ENCODE measurements around the gene ECEL1. TPM values are rescaled to one million over a fixed set of nuclear protein-coding genes. Genes with fewer than 3 reads are reported as not detected.
"Not testable (repeated sequence)": the region's sequence is repeated elsewhere in the genome, so short reads cannot be mapped to it uniquely, and the experiment has no call there.

ECEL1 gene
- total RNA-seq, 2 experiments from 2014 or later: not detected

GRCh38 chr2:232456296-232457120, 31.1 kb downstream of the ECEL1 start:
- CTCF ChIA-PET: no interaction called here
- DNase-seq: no peak
- ATAC-seq: no peak

DNA sequence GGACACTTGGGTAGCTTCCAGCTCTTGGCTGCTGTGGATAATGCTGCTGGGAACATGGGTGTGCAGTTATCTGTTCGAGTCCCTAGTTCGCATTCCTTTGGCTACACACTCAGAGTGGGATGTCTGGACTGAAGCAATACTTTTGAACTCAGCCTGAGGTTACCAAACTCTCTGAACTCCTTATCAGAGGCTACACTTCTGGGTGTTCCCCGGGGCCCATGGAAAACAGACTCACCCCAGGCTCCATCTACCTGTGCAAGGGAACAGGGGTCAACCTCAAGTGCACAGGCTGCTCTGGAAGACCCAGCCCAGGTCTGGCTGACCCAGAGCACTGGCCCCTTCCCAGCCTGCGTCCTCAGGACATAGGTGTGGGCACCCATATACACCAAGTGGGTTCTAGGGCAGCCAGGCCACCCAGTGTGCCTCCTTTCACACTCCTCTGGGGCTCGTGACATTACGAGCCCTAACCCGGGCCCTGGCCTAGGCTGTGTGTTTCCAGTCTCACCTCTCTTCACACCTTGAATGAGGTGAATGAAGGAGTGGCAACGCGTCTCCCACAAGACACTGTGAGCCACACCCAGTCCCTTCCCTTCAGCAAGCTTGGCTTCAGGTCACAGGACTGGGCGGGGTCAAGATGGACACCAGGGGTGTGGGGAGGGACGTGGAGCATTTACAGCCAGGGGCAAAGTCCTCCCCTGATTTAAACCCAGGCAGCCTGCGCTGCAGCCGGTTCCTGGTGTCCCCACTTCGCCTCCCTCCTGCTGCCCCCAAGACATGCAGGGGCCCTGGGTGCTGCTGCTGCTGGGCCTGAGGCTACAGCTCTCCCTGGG, 32.0 kb downstream of the ECEL1 start, which contains the start of gene ALPI:
ALPI (plus strand) TSS at position 728 of the 830 bp plus-strand sequence; CDS start at position 775, 47 bp downstream.
- peaks cover 11% of the 10 kb centered on the region for H3K27me3 Mint-ChIP-seq (ENCODE audit: low read depth)
- no peaks in the 10 kb centered on the region for H3K9me3 Mint-ChIP-seq (ENCODE audit: insufficient read depth)
- ChIA-PET POLR2A (no interaction called here), CTCF (interaction anchor here (1.0 kb wide), 1 partner anchor 11 kb away, joined by 3 read pairs; no protein-coding TSS in a partner anchor)
- no peak within 1 kb of the TSS for H3K4me3 Mint-ChIP-seq
- DNase-seq (no peak), ATAC-seq (no peak)
- H3K4me1 Mint-ChIP-seq (ENCODE audit: low read depth): no peaks in the 10 kb centered on the region
- H3K27ac Mint-ChIP-seq: no peak within 1 kb of the TSS
- no peaks in the 10 kb centered on the region for H3K36me3 Mint-ChIP-seq (ENCODE audit: low read depth)

More at GRCh38 chr2:232456296-232457120, 31.1 kb downstream of the ECEL1 start:
- Mint-ChIP-seq H3K27me3 (ENCODE audit: low read depth) (peaks cover 13% of the 10 kb centered on the region), H3K4me1 (ENCODE audit: low read depth) (no peaks in the 10 kb centered on the region), H3K36me3 (ENCODE audit: low read depth) (no peaks in the 10 kb centered on the region), H3K9me3 (ENCODE audit: insufficient read depth) (no peaks in the 10 kb centered on the region), H3K27ac (no peak overlapping the region), H3K4me3 (no peak overlapping the region)
- POLR2A ChIA-PET: no interaction called here

GRCh38 chr2:232454630-232455029, 33.0 kb downstream of the ECEL1 start:
- ATAC-seq: no peak
- ChIA-PET POLR2A (no interaction called here), CTCF (interaction anchor here (1.0 kb wide), 1 partner anchor 10 kb away, joined by 3 read pairs; no protein-coding TSS in a partner anchor)
- DNase-seq: no peak
- H3K27ac Mint-ChIP-seq: no peak overlapping the region
- H3K36me3 Mint-ChIP-seq (ENCODE audit: low read depth): no peaks in the 10 kb centered on the region
- peaks cover 5% of the 10 kb centered on the region for H3K27me3 Mint-ChIP-seq (ENCODE audit: low read depth)
- no peaks in the 10 kb centered on the region for H3K4me1 Mint-ChIP-seq (ENCODE audit: low read depth)
- H3K9me3 Mint-ChIP-seq (ENCODE audit: insufficient read depth): no peaks in the 10 kb centered on the region
- no peak overlapping the region for H3K4me3 Mint-ChIP-seq

DNA sequence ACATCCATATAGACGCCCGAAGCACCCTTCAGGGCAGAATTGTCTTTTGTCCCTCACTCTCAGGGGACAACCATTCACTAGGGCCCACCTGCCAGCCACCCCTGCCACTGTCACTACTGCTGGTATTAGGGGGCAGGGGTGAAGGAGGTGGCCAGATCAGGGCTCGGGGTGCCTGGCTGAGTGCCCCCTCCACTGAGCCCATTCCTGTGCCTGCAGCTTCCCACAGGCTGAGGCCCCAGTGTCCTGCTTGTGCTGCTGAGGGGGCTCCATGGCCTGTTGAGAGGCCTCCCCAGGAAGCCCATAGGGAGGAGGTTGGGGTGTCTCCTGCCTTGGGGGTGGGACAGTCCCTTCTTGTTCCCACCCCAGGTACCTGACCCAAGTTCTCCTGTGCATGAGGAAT, 36.0 kb downstream of the ECEL1 start:
- DNase-seq; H3K27me3 Mint-ChIP-seq (ENCODE audit: low read depth); H3K36me3 Mint-ChIP-seq (ENCODE audit: low read depth); ATAC-seq; CTCF ChIA-PET; H3K4me3 Mint-ChIP-seq; H3K4me1 Mint-ChIP-seq (ENCODE audit: low read depth); POLR2A ChIA-PET; H3K27ac Mint-ChIP-seq; H3K9me3 Mint-ChIP-seq (ENCODE audit: insufficient read depth): not testable (repeated sequence)

DNA sequence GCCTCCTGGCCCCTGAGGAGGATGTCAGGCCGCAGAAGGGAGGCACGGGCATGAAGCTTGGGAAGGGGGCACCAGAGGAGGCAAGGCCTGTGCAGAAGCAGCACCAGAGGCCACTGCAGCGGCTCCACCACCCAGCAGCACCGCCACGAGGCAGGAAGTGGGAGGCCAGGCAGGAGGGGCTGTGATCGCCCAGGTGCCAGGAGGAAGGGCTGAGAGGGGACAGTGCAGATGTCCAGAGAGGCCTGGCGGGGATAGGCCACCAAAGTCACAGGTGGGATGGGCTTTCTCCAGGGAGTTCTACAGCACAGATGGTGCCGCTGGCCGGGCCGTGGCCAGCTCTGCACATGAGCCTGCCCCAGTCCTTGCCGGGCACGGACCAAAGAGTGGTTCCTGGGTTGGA, 37.7 kb downstream of the ECEL1 start:
- DNase-seq (no peak), ATAC-seq (no peak)
- no peaks in the 10 kb centered on the region for H3K4me1 Mint-ChIP-seq (ENCODE audit: low read depth)
- no peaks in the 10 kb centered on the region for H3K36me3 Mint-ChIP-seq (ENCODE audit: low read depth)
- H3K27me3 Mint-ChIP-seq (ENCODE audit: low read depth): no peaks in the 10 kb centered on the region
- CTCF ChIA-PET: no interaction called here
- no peak overlapping the region for H3K4me3 Mint-ChIP-seq
- H3K9me3 Mint-ChIP-seq (ENCODE audit: insufficient read depth): no peaks in the 10 kb centered on the region
- POLR2A ChIA-PET: no interaction called here
- H3K27ac Mint-ChIP-seq: no peak overlapping the region

- Mint-ChIP-seq H3K27me3 (ENCODE audit: low read depth) (no peaks in the 10 kb centered on the region), H3K9me3 (ENCODE audit: insufficient read depth) (no peaks in the 10 kb centered on the region), H3K4me3 (no peak overlapping the region), H3K36me3 (ENCODE audit: low read depth) (no peaks in the 10 kb centered on the region), H3K27ac (no peak overlapping the region), H3K4me1 (ENCODE audit: low read depth) (no peaks in the 10 kb centered on the region)
- POLR2A ChIA-PET: no interaction called here
- CTCF ChIA-PET: interaction anchor here (1.8 to 2.7 kb wide), 2 partner anchors 9 to 72 kb away, joined by 6 to 11 read pairs; partner anchors contain the start of gene PRSS56
- ATAC-seq (no peak), DNase-seq (no peak)
Measured at GRCh38 chr2:232448304-232448690, 39.3 kb downstream of the ECEL1 start.

DNA sequence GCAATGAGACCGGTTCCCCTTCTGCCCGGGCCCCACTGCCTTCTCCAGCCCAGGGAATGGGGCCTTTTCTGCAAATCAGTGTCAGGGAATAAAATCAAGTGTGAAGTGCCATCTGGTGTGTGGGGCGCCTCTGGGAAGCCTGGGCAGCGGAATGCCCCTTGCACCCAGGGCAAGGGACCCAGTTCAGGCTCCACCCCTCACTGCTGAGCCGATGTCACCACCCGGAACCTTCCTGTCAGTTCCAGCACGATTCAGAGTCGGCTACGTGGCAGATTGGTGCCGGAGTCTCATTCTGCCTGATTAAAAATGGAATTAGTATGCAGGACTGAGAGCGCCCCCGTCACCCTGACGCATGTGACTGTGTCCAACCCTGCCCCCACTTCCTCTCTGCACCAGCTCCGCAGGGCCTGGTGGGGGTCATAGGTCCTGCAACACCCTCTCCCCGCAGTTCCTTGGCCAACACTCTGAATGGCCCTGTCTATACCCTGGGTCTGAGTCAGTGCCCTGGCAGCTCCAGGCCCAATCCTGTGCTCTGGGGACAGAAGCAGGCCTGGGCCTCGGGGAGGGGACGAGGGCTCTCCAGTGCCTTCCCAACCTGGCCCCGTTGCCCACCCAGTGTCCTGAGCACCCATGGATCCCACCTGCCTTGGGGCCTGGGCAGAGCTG, 39.9 kb downstream of the ECEL1 start:
- ChIA-PET POLR2A (no interaction called here), CTCF (interaction anchor here (0.9 to 2.7 kb wide), 8 partner anchors 9 to 104 kb away, joined by 3 to 12 read pairs (median 5); partner anchors contain the start of gene PRSS56)
- H3K36me3 Mint-ChIP-seq (ENCODE audit: low read depth): no peaks in the 10 kb centered on the region
- no peaks in the 10 kb centered on the region for H3K27me3 Mint-ChIP-seq (ENCODE audit: low read depth)
- DNase-seq: no peak
- H3K27ac Mint-ChIP-seq: no peak overlapping the region
- H3K4me1 Mint-ChIP-seq (ENCODE audit: low read depth): no peaks in the 10 kb centered on the region
- ATAC-seq: no peak
- no peak overlapping the region for H3K4me3 Mint-ChIP-seq
- no peaks in the 10 kb centered on the region for H3K9me3 Mint-ChIP-seq (ENCODE audit: insufficient read depth)

GRCh38 chr2:232447091-232447620, 40.5 kb downstream of the ECEL1 start:
- no peak for ATAC-seq
- H3K36me3 Mint-ChIP-seq (ENCODE audit: low read depth): no peaks in the 10 kb centered on the region
- H3K9me3 Mint-ChIP-seq (ENCODE audit: insufficient read depth): no peaks in the 10 kb centered on the region
- no peaks in the 10 kb centered on the region for H3K4me1 Mint-ChIP-seq (ENCODE audit: low read depth)
- no peak overlapping the region for H3K4me3 Mint-ChIP-seq
- POLR2A ChIA-PET: no interaction called here
- CTCF ChIA-PET: interaction anchor here (0.9 to 2.7 kb wide), 9 partner anchors 8 to 306 kb away, joined by 3 to 12 read pairs (median 4); partner anchors contain the start of gene PRSS56
- no peak for DNase-seq
- H3K27ac Mint-ChIP-seq: no peak overlapping the region
- no peaks in the 10 kb centered on the region for H3K27me3 Mint-ChIP-seq (ENCODE audit: low read depth)

DNA sequence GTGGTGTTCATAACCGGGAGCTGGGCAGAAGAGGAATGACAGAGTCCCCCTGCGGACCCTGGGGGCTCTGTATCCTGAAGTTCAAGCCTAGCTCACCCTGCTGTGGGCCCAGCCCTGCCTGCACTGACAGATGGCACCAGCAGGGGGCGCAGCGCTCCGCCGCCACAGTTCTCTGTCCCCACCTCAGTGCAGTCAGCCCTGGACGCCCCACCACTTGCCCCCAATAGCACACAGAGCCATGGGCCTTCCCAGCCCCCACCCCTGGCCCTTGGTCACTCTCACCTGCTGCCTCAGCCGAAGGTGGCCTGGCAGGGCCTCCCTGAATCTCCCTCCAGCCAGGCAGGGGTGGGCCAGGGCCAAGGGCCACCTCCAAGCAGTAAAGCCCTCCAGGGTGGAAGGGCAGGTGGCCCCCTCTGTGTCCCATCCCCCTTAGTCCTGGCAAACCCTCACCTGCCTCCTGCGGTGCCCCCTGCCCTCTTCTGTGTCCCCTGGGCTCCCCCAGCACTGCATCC, 41.3 kb downstream of the ECEL1 start:
- CTCF ChIA-PET: interaction anchor here (1.0 to 2.7 kb wide), 7 partner anchors 9 to 305 kb away, joined by 3 to 12 read pairs (median 4); partner anchors contain the start of gene PRSS56
- DNase-seq; H3K27ac Mint-ChIP-seq; POLR2A ChIA-PET; H3K27me3 Mint-ChIP-seq (ENCODE audit: low read depth); H3K4me1 Mint-ChIP-seq (ENCODE audit: low read depth); H3K4me3 Mint-ChIP-seq; H3K9me3 Mint-ChIP-seq (ENCODE audit: insufficient read depth); H3K36me3 Mint-ChIP-seq (ENCODE audit: low read depth): not testable (repeated sequence)
- ATAC-seq: peak; percentile 66

- H3K36me3 Mint-ChIP-seq (ENCODE audit: low read depth); H3K27ac Mint-ChIP-seq; H3K4me1 Mint-ChIP-seq (ENCODE audit: low read depth); POLR2A ChIA-PET; H3K27me3 Mint-ChIP-seq (ENCODE audit: low read depth); H3K4me3 Mint-ChIP-seq; H3K9me3 Mint-ChIP-seq (ENCODE audit: insufficient read depth); DNase-seq; ATAC-seq: not testable (repeated sequence)
- CTCF ChIA-PET: interaction anchor here (0.9 to 2.7 kb wide), 5 partner anchors 10 to 108 kb away, joined by 3 to 11 read pairs (median 3); partner anchors contain the start of gene PRSS56
Measured at GRCh38 chr2:232445149-232445885, 42.3 kb downstream of the ECEL1 start.

Measured in activated CD8-positive, alpha-beta T cell treated with anti-CD3 and anti-CD28 coated beads, Interleukin-2, amount 10 ng/mL, durations not matched to agents 7 days and 5 days (primary cell).